Pancreas (tissue), 10 donors: ENCODE measurements around the gene PMPCA. TPM values are rescaled to one million over a fixed set of nuclear protein-coding genes. Genes with fewer than 3 reads are reported as not detected.

Experiments used
- ATAC-seq, 4 donors: fragments of 200-7000 bp; cut with Tn5 transposase; one replicate each; pipeline versions ENCODE4 v1.8.0 to v1.9.1; 2020; ENCODE audit warnings: mild to moderate bottlenecking in 4 of 4, moderate library complexity in 4 of 4
- DNase-seq, 6 donors: peaks; one replicate each; pipeline ENCODE4 v3.0.0-alpha.2; 2020
- FAIRE-seq: peaks from 2 replicates; lab custom pipeline; 2012; peaks lifted over from hg19 to GRCh38; lab: Jason Lieb, UNC
- H3K27ac ChIP-seq, 4 donors: fragments of 200-600 bp; sonication (generic); 1 replicate in 3 of 4; 2 replicates in 1 of 4; pipeline versions ENCODE4 v1.5.0 to v1.8.0; 2020
- H3K27me3 ChIP-seq, 4 donors: fragments of 200-600 bp; one replicate each; pipeline ENCODE4 v1.8.0; 2021
- H3K36me3 ChIP-seq, 3 donors: fragments of 200-600 bp; sonication (generic) in 1 of 3; one replicate each; pipeline versions ENCODE4 v1.5.0 to v1.8.0; 2020 to 2021
- H3K4me1 ChIP-seq, 3 donors: fragments of 200-600 bp; one replicate each; pipeline ENCODE4 v1.8.0; 2021
- H3K4me3 ChIP-seq, 4 donors: fragments of 200-600 bp; sonication (generic) in 2 of 4; one replicate each; pipeline versions ENCODE4 v1.5.0 to v1.8.0; 2020 to 2021
- H3K9me3 ChIP-seq, 4 donors: fragments of 200-600 bp; one replicate each; pipeline ENCODE4 v1.8.0; 2021
- WGBS, 2 donors: extraction: QIAGEN DNeasy Blood & Tissue Kit; methylation state at CpG; one replicate each; pipeline ENCODE4 v1.1.7; 2013; 5-methylcytosine and 5-hydroxymethylcytosine counted together
- intact Hi-C, 3 donors: fragments of 100-400 bp; cut with DNase I; formaldehyde crosslinking; loops; one replicate each; pipeline versions ENCODE4 v1.11.1 to v1.14.2; 2022
- polyA plus RNA-seq, 2 donors: library from polyadenylated mRNA; stranded (reverse); fragments of 200-250 nt; gene quantifications; one replicate each; pipeline ENCODE4 v1.2.3, GENCODE V29; 2013
- total RNA-seq, 6 donors: library from RNA; stranded (reverse); fragmentation: NEBNext Ultra II Directional in 4 of 6; extraction: Animal tissue kit (Norgen Biotek cat#: 25700) in 4 of 6; gene quantifications; one replicate each; pipeline versions ENCODE4 v1.2.1 to v1.2.4, GENCODE V29; 2021 to 2023
- TF ChIP-seq, protein P1 (sequence below), 4 donors: fragments of 200-600 bp; sonication (generic) in 3 of 4; IDR thresholded peaks; one replicate each; pipeline versions ENCODE4 v1.5.0 to v1.8.0; 2021; ENCODE audit warnings: antibody characterized with exemption in 4 of 4
- donor health status: healthy with polysubstance abuse.
- donor health status: DM: no; HTN: no; CAD: no; lungs with moderate emphysema.
- donor health status: DM: no; HTN: no; CAD: no.
- donor health status: control.
- donor health status: control.
- donor health status: Bipolar disorder and iron deficiency.
- donor health status: DM: yes; HTN: yes; CAD: no.
- donor health status: DM: no; HTN: no; CAD: no.
- donor health status: DM: no; HTN: no; CAD: no.
- donor health status: DM: yes; HTN: yes; CAD: no.

The PMPCA gene
- total and polyA plus RNA-seq, 8 donors, result 16.3 to 51.4 (median 19.5) TPM

DNA sequence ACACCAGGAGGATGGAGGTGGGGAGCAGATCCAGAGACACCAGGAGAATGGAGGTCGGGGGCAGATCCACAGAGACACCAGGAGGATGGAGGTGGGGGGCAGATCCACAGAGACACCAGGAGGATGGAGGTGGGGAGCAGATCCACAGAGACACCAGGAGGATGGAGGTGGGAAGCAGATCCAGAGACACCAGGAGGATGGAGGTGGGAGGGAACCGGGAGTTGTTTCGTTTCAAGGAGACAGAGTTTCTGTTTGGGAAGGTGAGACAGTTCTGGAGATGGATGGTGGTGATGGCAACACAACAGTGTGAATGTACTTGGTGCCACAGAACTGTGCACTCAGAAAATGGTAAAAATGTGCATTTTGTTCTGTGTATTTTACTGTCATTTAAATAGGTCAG is 38.2 kb downstream of the PMPCA start:
- H3K27me3 ChIP-seq, result no peaks in the 10 kb centered on the region
- H3K27ac ChIP-seq, result no peak overlapping the region
- FAIRE-seq (no peak), DNase-seq (no peak), ATAC-seq (no peak)
- 79 to 89% methylated on average over 3 of the region's 3 CpGs for WGBS, 2 donors
- intact Hi-C loops, result no loop called here
- H3K4me3 ChIP-seq, result no peak overlapping the region
- H3K9me3 ChIP-seq, result no peaks in the 10 kb centered on the region
- peaks cover 3 to 82% (median 43%) of the 10 kb centered on the region in 3 donors for H3K36me3 ChIP-seq
- no peaks in the 10 kb centered on the region for H3K4me1 ChIP-seq
- TF ChIP-seq, protein P1, sequence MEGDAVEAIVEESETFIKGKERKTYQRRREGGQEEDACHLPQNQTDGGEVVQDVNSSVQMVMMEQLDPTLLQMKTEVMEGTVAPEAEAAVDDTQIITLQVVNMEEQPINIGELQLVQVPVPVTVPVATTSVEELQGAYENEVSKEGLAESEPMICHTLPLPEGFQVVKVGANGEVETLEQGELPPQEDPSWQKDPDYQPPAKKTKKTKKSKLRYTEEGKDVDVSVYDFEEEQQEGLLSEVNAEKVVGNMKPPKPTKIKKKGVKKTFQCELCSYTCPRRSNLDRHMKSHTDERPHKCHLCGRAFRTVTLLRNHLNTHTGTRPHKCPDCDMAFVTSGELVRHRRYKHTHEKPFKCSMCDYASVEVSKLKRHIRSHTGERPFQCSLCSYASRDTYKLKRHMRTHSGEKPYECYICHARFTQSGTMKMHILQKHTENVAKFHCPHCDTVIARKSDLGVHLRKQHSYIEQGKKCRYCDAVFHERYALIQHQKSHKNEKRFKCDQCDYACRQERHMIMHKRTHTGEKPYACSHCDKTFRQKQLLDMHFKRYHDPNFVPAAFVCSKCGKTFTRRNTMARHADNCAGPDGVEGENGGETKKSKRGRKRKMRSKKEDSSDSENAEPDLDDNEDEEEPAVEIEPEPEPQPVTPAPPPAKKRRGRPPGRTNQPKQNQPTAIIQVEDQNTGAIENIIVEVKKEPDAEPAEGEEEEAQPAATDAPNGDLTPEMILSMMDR (IDR thresholded peaks at IDR 0.05), result no peak

DNA sequence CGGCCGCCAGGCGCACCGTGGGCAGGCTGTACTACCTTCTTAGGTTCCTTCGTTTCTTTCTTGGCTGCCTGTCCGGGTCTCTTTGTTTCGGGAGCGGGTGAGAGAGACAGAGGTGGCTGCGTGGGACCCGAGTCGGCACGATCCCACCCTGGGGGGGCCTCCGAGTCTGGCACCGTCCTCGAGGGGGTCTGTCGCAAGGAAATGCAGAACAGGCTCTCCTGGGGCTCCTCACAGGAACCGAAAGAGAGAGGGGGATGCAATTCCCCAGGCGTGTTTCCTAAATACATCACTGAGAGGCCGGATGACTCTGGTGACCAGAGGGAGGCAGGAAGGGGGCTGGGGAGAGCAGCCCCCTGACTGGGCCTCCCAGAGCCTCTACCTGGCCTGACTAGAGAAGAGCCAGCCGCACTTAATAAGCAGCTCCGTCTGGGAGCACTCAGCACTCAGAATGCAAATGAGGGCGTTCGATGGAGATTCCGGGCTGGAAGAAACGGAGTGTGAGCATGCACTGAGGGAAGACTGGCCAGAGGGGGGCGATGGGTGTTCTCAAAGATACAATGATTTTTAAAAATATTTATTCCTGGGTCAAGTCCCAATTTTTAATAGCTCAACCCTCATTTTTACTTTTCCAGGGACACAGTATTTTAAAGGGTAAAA is 40.9 kb downstream of the PMPCA start:
- Histone ChIP-seq H3K4me1 (no peaks in the 10 kb centered on the region), H3K27ac (no peak overlapping the region), H3K4me3 (no peak overlapping the region), H3K27me3 (no peaks in the 10 kb centered on the region), H3K9me3 (no peaks in the 10 kb centered on the region), H3K36me3 (peaks cover 0 to 82% (median 52%) of the 10 kb centered on the region in 3 donors)
- WGBS, 2 donors, result 89 to 91% methylated on average over 26 of the region's 26 CpGs
- no peak for FAIRE-seq
- DNase-seq, result no peak
- ATAC-seq, result no peak
- intact Hi-C loops, result no loop called here
- TF ChIP-seq, protein P1 (IDR thresholded peaks at IDR 0.05), result no peak

DNA sequence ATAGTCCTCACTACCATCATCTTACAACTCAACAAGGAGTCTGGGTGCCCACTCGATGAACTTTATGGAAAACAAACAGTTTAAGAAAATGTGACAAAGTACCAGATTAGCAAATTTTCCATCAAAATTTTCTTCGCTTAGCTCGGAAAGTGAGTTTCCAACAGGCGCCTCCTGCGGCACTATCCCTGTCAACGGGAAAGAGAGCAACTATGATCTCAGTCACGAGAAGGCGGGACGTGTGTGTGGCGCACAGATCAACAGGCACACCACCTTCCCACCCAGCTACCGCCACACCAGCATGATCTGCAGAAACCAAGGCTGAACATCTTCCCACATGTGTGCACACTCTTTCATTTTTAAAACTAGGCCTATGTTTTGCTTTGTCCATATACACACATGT is 42.9 kb downstream of the PMPCA start:
- Histone ChIP-seq H3K36me3 (peaks cover 0 to 84% (median 46%) of the 10 kb centered on the region in 3 donors), H3K27me3 (no peaks in the 10 kb centered on the region), H3K27ac (no peak overlapping the region), H3K4me3 (no peak overlapping the region), H3K4me1 (no peaks in the 10 kb centered on the region), H3K9me3 (no peaks in the 10 kb centered on the region)
- 91 to 94% methylated on average over 11 of the region's 11 CpGs for WGBS, 2 donors
- FAIRE-seq (no peak), DNase-seq (no peak), ATAC-seq (no peak)
- TF ChIP-seq, protein P1 (IDR thresholded peaks at IDR 0.05), result no peak
- intact Hi-C loops, result no loop called here

DNA sequence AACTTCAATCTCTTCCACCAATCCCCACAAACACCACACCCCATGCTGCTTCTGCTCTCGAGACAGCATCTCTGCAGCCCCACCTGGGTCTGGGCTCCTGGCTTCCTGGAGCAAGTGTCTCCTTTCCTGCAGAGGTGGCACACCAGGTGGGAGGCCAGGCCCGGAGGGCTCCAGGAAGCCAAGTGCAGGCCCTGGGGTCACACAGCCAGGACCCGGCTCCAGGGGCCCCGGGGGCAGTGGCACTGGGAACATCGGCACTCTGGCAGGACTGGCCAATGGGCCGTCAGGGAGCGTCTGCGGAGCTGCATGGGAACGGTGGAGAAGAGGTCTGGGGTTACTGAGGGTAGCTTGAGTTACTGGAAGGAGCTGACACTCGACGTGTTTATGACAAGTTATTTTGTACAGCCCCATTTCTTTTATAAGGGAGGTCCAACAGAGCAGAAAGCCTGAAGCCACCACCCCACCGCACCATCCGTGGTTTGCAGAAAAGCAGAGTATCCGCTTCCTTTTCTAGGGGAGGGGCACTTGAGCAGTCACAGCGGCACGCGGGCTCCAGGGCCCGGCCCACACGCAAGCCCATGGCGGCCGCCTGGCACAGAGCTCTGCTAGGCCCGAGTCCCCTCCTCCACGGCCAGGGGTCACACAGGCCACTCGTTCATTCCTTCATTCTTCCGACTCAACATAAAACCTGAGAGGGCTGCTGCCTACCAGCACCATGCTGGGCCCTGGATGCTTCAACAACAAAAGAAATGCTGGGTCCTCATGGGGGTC is 43.8 kb downstream of the PMPCA start:
- TF ChIP-seq, protein P1 (IDR thresholded peaks at IDR 0.05), result no peak
- H3K27ac ChIP-seq, result no peak overlapping the region
- peak in 1 of 4 donors; percentile 16 for ATAC-seq
- no peaks in the 10 kb centered on the region for H3K4me1 ChIP-seq
- no peak for DNase-seq
- peaks cover 3 to 86% (median 48%) of the 10 kb centered on the region in 3 donors for H3K36me3 ChIP-seq
- H3K27me3 ChIP-seq, result no peaks in the 10 kb centered on the region
- H3K9me3 ChIP-seq, result no peaks in the 10 kb centered on the region
- intact Hi-C loops, result no loop called here
- WGBS, 2 donors, result 90 to 91% methylated on average over 25 of the region's 25 CpGs
- H3K4me3 ChIP-seq, result no peak overlapping the region
- FAIRE-seq, result no peak
